HEK293T (cell line): ENCODE measurements around the gene PANK1.

Experiments used
- CTCF ChIA-PET: fragments of 350-600 bp; formaldehyde crosslinking; extraction: SDS; loops from one replicate; lab custom pipeline; 2021; ENCODE audit warnings: antibody characterized with exemption, inconsistent platforms; lab: Yijun Ruan, JAX
- POLR2A ChIA-PET: fragments of 350-600 bp; formaldehyde crosslinking; extraction: SDS; loops from one replicate; lab custom pipeline; 2020; ENCODE audit warnings: antibody characterized with exemption, inconsistent platforms; lab: Yijun Ruan, JAX
- DNase-seq: peaks from one replicate; pipeline ENCODE4 v3.0.0; 2012; ENCODE audit warnings: mixed read lengths; ENCODE audit errors: extremely low spot score
- ARNT ChIP-seq: fragments of 450-650 bp; IDR thresholded peaks from 2 replicates; pipeline ENCODE4 v1.6.1; 2017; ENCODE audit warnings: mild to moderate bottlenecking
- BHLHE40 ChIP-seq: fragments of 450-650 bp; IDR thresholded peaks from 2 replicates; pipeline ENCODE4 v1.6.1; 2016; ENCODE audit warnings: mild to moderate bottlenecking, moderate library complexity, borderline replicate concordance
- CTBP1 ChIP-seq: fragments of 450-650 bp; IDR thresholded peaks from 2 replicates; pipeline ENCODE4 v1.6.1; 2016; ENCODE audit warnings: borderline replicate concordance
- ELF4 ChIP-seq: fragments of 450-650 bp; IDR thresholded peaks from 2 replicates; pipeline ENCODE4 v1.6.1; 2017; ENCODE audit warnings: antibody characterized with exemption
- FOXA1 ChIP-seq: fragments of 450-650 bp; IDR thresholded peaks from 2 replicates; pipeline ENCODE4 v1.6.1; 2016; ENCODE audit warnings: mild to moderate bottlenecking
- FOXK2 ChIP-seq: fragments of 450-650 bp; IDR thresholded peaks from 2 replicates; pipeline ENCODE4 v1.6.1; 2016; ENCODE audit warnings: mild to moderate bottlenecking
- FOXM1 ChIP-seq: fragments of 450-650 bp; IDR thresholded peaks from 2 replicates; pipeline ENCODE4 v1.6.1; 2017; ENCODE audit warnings: mild to moderate bottlenecking, borderline replicate concordance
- HDGF ChIP-seq: fragments of 450-650 bp; IDR thresholded peaks from 2 replicates; pipeline ENCODE4 v1.6.1; 2017; ENCODE audit warnings: antibody characterized with exemption, borderline replicate concordance
- L3MBTL2 ChIP-seq: fragments of 450-650 bp; conservative IDR thresholded peaks from 2 replicates; pipeline ENCODE4 v1.6.1; 2016; ENCODE audit warnings: mild to moderate bottlenecking
- LEF1 ChIP-seq: fragments of 450-650 bp; IDR thresholded peaks from 2 replicates; pipeline ENCODE4 v1.6.1; 2017; ENCODE audit warnings: mild to moderate bottlenecking, borderline replicate concordance
- NFRKB ChIP-seq: fragments of 450-650 bp; IDR thresholded peaks from 2 replicates; pipeline ENCODE4 v1.6.1; 2016; ENCODE audit warnings: mild to moderate bottlenecking, moderate library complexity
- SP1 ChIP-seq: fragments of 450-650 bp; IDR thresholded peaks from 2 replicates; pipeline ENCODE4 v1.6.1; 2017
- SUZ12 ChIP-seq: fragments of 450-650 bp; IDR thresholded peaks from 2 replicates; pipeline ENCODE4 v1.6.1; 2016; ENCODE audit warnings: mild to moderate bottlenecking
- TARDBP ChIP-seq: fragments of 450-650 bp; IDR thresholded peaks from 2 replicates; pipeline ENCODE4 v1.6.1; 2016
- ZNF384 ChIP-seq: fragments of 450-650 bp; IDR thresholded peaks from 2 replicates; pipeline ENCODE4 v1.6.1; 2016
- TF ChIP-seq, protein P1 (sequence below): fragments of 450-650 bp; IDR thresholded peaks from 2 replicates; pipeline ENCODE4 v1.6.1; 2016

The PANK1 gene

GRCh38 chr10:89566992-89567391, 78.0 kb downstream of the PANK1 start:
- POLR2A ChIA-PET: interaction anchor here (0.9 kb wide), 1 partner anchor 135 kb away, joined by 3 read pairs; the partner anchor contains the start of gene KIF20B
- TF ChIP-seq ZNF384: no peak
- TF ChIP-seq FOXK2: no peak
- TF ChIP-seq, protein P1, sequence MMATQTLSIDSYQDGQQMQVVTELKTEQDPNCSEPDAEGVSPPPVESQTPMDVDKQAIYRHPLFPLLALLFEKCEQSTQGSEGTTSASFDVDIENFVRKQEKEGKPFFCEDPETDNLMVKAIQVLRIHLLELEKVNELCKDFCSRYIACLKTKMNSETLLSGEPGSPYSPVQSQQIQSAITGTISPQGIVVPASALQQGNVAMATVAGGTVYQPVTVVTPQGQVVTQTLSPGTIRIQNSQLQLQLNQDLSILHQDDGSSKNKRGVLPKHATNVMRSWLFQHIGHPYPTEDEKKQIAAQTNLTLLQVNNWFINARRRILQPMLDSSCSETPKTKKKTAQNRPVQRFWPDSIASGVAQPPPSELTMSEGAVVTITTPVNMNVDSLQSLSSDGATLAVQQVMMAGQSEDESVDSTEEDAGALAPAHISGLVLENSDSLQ: no peak
- TF ChIP-seq CTBP1: no peak
- no peak for TF ChIP-seq L3MBTL2
- no peak for TF ChIP-seq NFRKB
- TF ChIP-seq HDGF: no peak
- TF ChIP-seq SP1: no peak
- TF ChIP-seq ARNT: no peak
- TF ChIP-seq TARDBP: no peak
- no peak for TF ChIP-seq FOXA1
- no peak for TF ChIP-seq FOXM1
- TF ChIP-seq LEF1: no peak
- TF ChIP-seq SUZ12: no peak
- TF ChIP-seq ELF4: no peak
- no peak for TF ChIP-seq BHLHE40
- no peak for DNase-seq
- CTCF ChIA-PET: no interaction called here

GRCh38 chr10:89566095-89566950, 78.7 kb downstream of the PANK1 start:
- CTCF ChIA-PET: no interaction called here
- no peak for DNase-seq
- TF ChIP-seq CTBP1: no peak
- no peak for TF ChIP-seq ARNT
- TF ChIP-seq BHLHE40: no peak
- TF ChIP-seq ZNF384: no peak
- TF ChIP-seq FOXK2: no peak
- TF ChIP-seq TARDBP: no peak
- TF ChIP-seq L3MBTL2: no peak
- no peak for TF ChIP-seq ELF4
- no peak for TF ChIP-seq HDGF
- no peak for TF ChIP-seq LEF1
- no peak for TF ChIP-seq SUZ12
- no peak for TF ChIP-seq SP1
- TF ChIP-seq FOXA1: no peak
- TF ChIP-seq NFRKB: no peak
- TF ChIP-seq, protein P1: no peak
- POLR2A ChIA-PET: no interaction called here

DNA sequence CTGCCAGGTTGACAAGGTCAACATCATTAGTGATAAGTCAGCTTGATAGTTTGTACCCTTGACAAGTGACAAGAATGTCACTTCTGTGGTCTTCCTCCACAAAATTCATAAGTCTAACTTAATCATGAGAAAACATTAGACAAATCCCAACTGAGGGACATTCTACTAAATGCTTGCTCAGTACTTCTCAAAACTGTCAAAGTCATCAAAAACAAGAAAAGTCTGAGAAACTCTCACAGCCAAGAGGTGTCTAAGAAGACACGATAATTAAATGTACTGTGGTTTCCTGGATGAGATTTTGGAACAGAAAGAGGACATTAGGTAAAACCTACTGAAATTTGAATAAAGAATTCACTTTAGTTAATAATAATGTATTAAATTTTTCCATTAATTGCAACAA, 79.9 kb downstream of the PANK1 start:
- POLR2A ChIA-PET: no interaction called here
- CTCF ChIA-PET: interaction anchor here (0.6 to 1.3 kb wide), 4 partner anchors 100 to 143 kb away, joined by 3 to 5 read pairs (median 4); no protein-coding TSS in a partner anchor
- DNase-seq: no peak
- TF ChIP-seq NFRKB: no peak
- TF ChIP-seq, protein P1: no peak
- TF ChIP-seq ELF4: no peak
- no peak for TF ChIP-seq HDGF
- TF ChIP-seq FOXK2: no peak
- no peak for TF ChIP-seq L3MBTL2
- TF ChIP-seq TARDBP: no peak
- no peak for TF ChIP-seq ZNF384
- no peak for TF ChIP-seq SP1
- TF ChIP-seq SUZ12: no peak
- TF ChIP-seq CTBP1: no peak
- no peak for TF ChIP-seq FOXA1
- TF ChIP-seq FOXM1: no peak
- TF ChIP-seq ARNT: no peak

DNA sequence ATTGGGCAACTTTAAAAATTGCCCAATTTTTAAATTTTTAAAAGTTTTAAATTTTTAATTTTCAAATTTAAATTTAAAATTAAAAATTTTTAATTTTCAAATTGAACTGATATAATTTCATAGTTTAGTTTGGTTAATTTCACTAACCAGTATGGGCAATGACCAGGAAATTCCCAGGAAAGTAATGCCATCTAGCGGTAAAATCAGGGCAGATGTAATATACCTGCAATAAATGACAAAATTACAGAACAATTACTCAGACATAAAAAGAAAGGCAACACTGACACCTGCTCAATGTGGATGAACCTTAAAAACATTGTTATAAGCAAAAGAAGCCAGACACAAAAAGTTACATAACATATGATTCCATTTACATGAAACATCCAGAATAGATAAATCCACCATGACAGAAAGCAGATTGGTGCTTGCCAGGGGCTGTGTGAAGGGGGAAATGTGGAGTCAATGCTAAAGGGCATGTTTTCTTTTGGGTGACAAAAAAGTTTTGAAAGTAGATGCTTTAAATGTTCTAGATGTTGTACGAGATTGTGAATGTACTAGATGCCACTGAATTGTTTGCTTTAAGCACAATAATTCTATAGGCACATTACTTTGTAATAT, 81.1 kb downstream of the PANK1 start:
- ChIA-PET CTCF (interaction anchor here (1.1 to 1.3 kb wide), 3 partner anchors 132 to 142 kb away, joined by 4 to 5 read pairs (median 4); no protein-coding TSS in a partner anchor), POLR2A (no interaction called here)
- peak; percentile 41 for DNase-seq
- TF ChIP-seq FOXK2 (no peak), ZNF384 (no peak), FOXM1 (no peak), SUZ12 (no peak), BHLHE40 (no peak), ARNT (no peak), TARDBP (no peak), CTBP1 (no peak), FOXA1 (no peak)

GRCh38 chr10:89563311-89563710, 81.7 kb downstream of the PANK1 start:
- CTCF ChIA-PET: interaction anchor here (1.0 kb wide), 1 partner anchor 97 kb away, joined by 5 read pairs; no protein-coding TSS in a partner anchor
- TF ChIP-seq, protein P1: no peak
- TF ChIP-seq SUZ12: no peak
- TF ChIP-seq HDGF: no peak
- no peak for TF ChIP-seq SP1
- TF ChIP-seq ARNT: no peak
- no peak for TF ChIP-seq ZNF384
- no peak for DNase-seq
- POLR2A ChIA-PET: no interaction called here
